HG02970 (cell line): Measurements from ENCODE around the gene GTF2H1.

ENCODE experiments used
- ATAC-seq: cut with Tn5 transposase; IDR thresholded peaks from one replicate; pipeline ENCODE4 v1.9.1; 2021; ENCODE audit warnings: mild to moderate bottlenecking, moderate library complexity, moderate number of reproducible peaks; ENCODE audit not compliant: unreplicated experiment, low FRiP score

GTF2H1 gene

GRCh38 chr11:18408558-18409291, 86.4 kb downstream of the GTF2H1 start:
- ATAC-seq: no peak

GRCh38 chr11:18416459-18416858, 94.1 kb downstream of the GTF2H1 start:
- no peak for ATAC-seq
